Activated CD4-positive, alpha-beta T cell treated with anti-CD3 and anti-CD28 coated beads, Interleukin-10, Interleukin-2, amounts not matched to agents 100 ng/mL and 50 ng/mL, durations not matched to agents 16 hours and 8 hours (primary cell): ENCODE measurements around the gene PEX10.
"Not testable (repeated sequence)": the region's sequence is repeated elsewhere in the genome, so short reads cannot be mapped to it uniquely, and the experiment has no call there.

ENCODE experiments used
- DNase-seq: peaks from one replicate; pipeline ENCODE4 v3.0.0-alpha.2; 2020

PEX10 gene

GRCh38 chr1:2442661-2443060 lies 30.3 kb upstream of the PEX10 start:
- DNase-seq: no peak

- DNase-seq: no peak
Measured at GRCh38 chr1:2441746-2442145, 29.4 kb upstream of the PEX10 start.

- not testable (repeated sequence) for DNase-seq
Measured at GRCh38 chr1:2440346-2440745, 28.0 kb upstream of the PEX10 start.

GRCh38 chr1:2439369-2439768 lies 27.0 kb upstream of the PEX10 start:
- DNase-seq: no peak

- no peak for DNase-seq
Measured at GRCh38 chr1:2438641-2439040, 26.3 kb upstream of the PEX10 start.

- DNase-seq: no peak
Measured at GRCh38 chr1:2438038-2438437, 25.7 kb upstream of the PEX10 start.

- no peak for DNase-seq
Measured at GRCh38 chr1:2437617-2438016, 25.3 kb upstream of the PEX10 start.

GRCh38 chr1:2436876-2437275 lies 24.5 kb upstream of the PEX10 start:
- no peak for DNase-seq

- DNase-seq: no peak
Measured at GRCh38 chr1:2435746-2436355, 23.5 kb upstream of the PEX10 start.

- no peak for DNase-seq
Measured at GRCh38 chr1:2435091-2435490, 22.7 kb upstream of the PEX10 start.

- DNase-seq: no peak
Measured at GRCh38 chr1:2433936-2434655, 21.7 kb upstream of the PEX10 start.

GRCh38 chr1:2433196-2433595 lies 20.8 kb upstream of the PEX10 start:
- DNase-seq: no peak

- no peak for DNase-seq
Measured at GRCh38 chr1:2432441-2432844, 20.1 kb upstream of the PEX10 start.

GRCh38 chr1:2431518-2431917 lies 19.2 kb upstream of the PEX10 start:
- DNase-seq: no peak

- DNase-seq: no peak
Measured at GRCh38 chr1:2431103-2431502, 18.7 kb upstream of the PEX10 start.

GRCh38 chr1:2430592-2430973 lies 18.2 kb upstream of the PEX10 start:
- DNase-seq: no peak

- DNase-seq: no peak
Measured at GRCh38 chr1:2429780-2430591, 17.6 kb upstream of the PEX10 start.

- DNase-seq: no peak
Measured at GRCh38 chr1:2428490-2428889, 16.1 kb upstream of the PEX10 start.

GRCh38 chr1:2427976-2428375 lies 15.6 kb upstream of the PEX10 start:
- DNase-seq: no peak

- DNase-seq: no peak
Measured at GRCh38 chr1:2427051-2427450, 14.7 kb upstream of the PEX10 start.

GRCh38 chr1:2426540-2426939 lies 14.2 kb upstream of the PEX10 start:
- no peak for DNase-seq

GRCh38 chr1:2425892-2426291 lies 13.5 kb upstream of the PEX10 start:
- no peak for DNase-seq

- DNase-seq: no peak
Measured at GRCh38 chr1:2422523-2422922, 10.2 kb upstream of the PEX10 start.

- no peak for DNase-seq
Measured at GRCh38 chr1:2419416-2419815, 7.1 kb upstream of the PEX10 start.
